HepG2 (cell line): ENCODE results near the gene PRKAR1A.

Experiments used
- JUN ChIP-seq: sonication (generic); formaldehyde crosslinking; IDR thresholded peaks from 2 replicates; pipeline ENCODE4 v1.4.0; 2020; ENCODE audit warnings: mild to moderate bottlenecking, missing genetic modification reagents
- SALL1 ChIP-seq: sonication (generic); formaldehyde crosslinking; IDR thresholded peaks from 2 replicates; pipeline ENCODE4 v1.8.0; 2022; ENCODE audit warnings: mild to moderate bottlenecking, missing genetic modification reagents

DNA sequence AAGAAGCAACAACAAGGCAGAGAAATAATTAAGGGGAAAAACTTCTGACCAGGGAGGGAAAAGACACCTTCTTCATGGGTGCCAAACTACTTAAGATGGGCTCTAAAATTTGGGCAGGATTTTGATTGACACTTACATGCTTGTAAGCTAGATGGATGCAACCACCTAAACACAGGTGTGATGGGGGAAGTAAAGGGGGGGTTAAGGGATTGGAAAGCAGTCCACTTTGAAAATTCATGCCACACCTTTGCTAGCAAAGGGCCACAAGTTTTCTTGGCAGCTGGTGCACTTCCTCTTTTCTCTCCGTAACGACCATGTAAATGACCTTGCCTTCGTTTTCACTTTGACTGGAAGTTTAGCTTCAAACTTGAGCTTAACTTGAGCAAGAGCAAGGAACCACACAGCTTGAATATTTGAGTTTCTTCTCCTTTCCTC, 14.3 kb upstream of the PRKAR1A start:
- no peak for TF ChIP-seq SALL1 (CRISPR knock-in tag)
- no peak for TF ChIP-seq JUN (CRISPR knock-in tag)
